Astrocyte (in vitro differentiated cells and primary cell): Measurements from ENCODE around the gene EVPLL.

Experiments
- CTCF ChIP-seq: IDR thresholded peaks from 2 replicates; pipeline ENCODE4 v1.5.1; 2011; ENCODE audit warnings: low read depth, mild to moderate bottlenecking, inconsistent platforms, low read length, moderate library complexity; ENCODE audit not compliant: insufficient read depth
- EZH2 ChIP-seq: IDR thresholded peaks from 2 replicates; pipeline ENCODE4 v1.6.1; 2012; ENCODE audit warnings: mild to moderate bottlenecking, low read length, inconsistent platforms; ENCODE audit not compliant: insufficient read depth

GRCh38 chr17:18379246-18380146, 1.9 kb downstream of the EVPLL start:
- TF ChIP-seq CTCF: no peak
- TF ChIP-seq EZH2: no peak
